Subcutaneous abdominal adipose tissue (tissue), 5 donors: ENCODE data around the gene SLX9.

ENCODE experiments used
- H3K27ac ChIP-seq: one replicate; pipeline ENCODE4 v1.7.0; 2013; ENCODE audit warnings: low read depth, mild to moderate bottlenecking, inconsistent platforms, low read length, moderate library complexity
- H3K27me3 ChIP-seq, 5 donors: one replicate each; pipeline ENCODE4 v1.7.0; 2013; ENCODE audit warnings: low read length in 5 of 5, inconsistent platforms in 1 of 5; ENCODE audit not compliant: control insufficient read depth in 5 of 5, insufficient read depth in 4 of 5
- H3K36me3 ChIP-seq, 5 donors: one replicate each; pipeline ENCODE4 v1.7.0; 2013; ENCODE audit warnings: low read length in 5 of 5; ENCODE audit not compliant: control insufficient read depth in 5 of 5, insufficient read depth in 5 of 5
- H3K4me1 ChIP-seq, 5 donors: one replicate each; pipeline ENCODE4 v1.7.0; 2013; ENCODE audit warnings: low read length in 5 of 5, mild to moderate bottlenecking in 3 of 5, moderate library complexity in 1 of 5; ENCODE audit not compliant: control insufficient read depth in 5 of 5, insufficient read depth in 5 of 5
- H3K4me3 ChIP-seq, 5 donors: one replicate each; pipeline ENCODE4 v1.7.0; 2013; ENCODE audit warnings: low read length in 5 of 5, low read depth in 1 of 5
- H3K9ac ChIP-seq, 5 donors: one replicate each; pipeline ENCODE4 v1.7.0; 2013; ENCODE audit warnings: low read length in 5 of 5, mild to moderate bottlenecking in 4 of 5, moderate library complexity in 3 of 5
- H3K9me3 ChIP-seq, 5 donors: one replicate each; pipeline ENCODE4 v1.7.0; 2013; ENCODE audit warnings: low read length in 5 of 5; ENCODE audit not compliant: control insufficient read depth in 5 of 5
- donor health status: healthy.
- donor health status: healthy.
- donor health status: healthy.
- donor health status: healthy.
- donor health status: healthy.

The SLX9 gene

GRCh38 chr21:44967082-44968047 lies 27.5 kb downstream of the SLX9 start:
- Histone ChIP-seq H3K4me3 (no peak overlapping the region), H3K27ac (peak overlapping the region; percentile 41), H3K9ac (peak overlapping the region in 1 of 5 donors; percentile 52), H3K4me1 (peaks cover 1 to 54% (median 36%) of the 10 kb centered on the region in 5 donors), H3K36me3 (peaks cover 0 to 21% (median 11%) of the 10 kb centered on the region in 5 donors), H3K27me3 (no peaks in the 10 kb centered on the region), H3K9me3 (no peaks in the 10 kb centered on the region)

- H3K4me1 ChIP-seq: peaks cover 1 to 47% (median 35%) of the 10 kb centered on the region in 5 donors
- no peaks in the 10 kb centered on the region for H3K9me3 ChIP-seq
- H3K9ac ChIP-seq: no peak overlapping the region
- peaks cover 0 to 31% (median 18%) of the 10 kb centered on the region in 5 donors for H3K36me3 ChIP-seq
- no peak overlapping the region for H3K4me3 ChIP-seq
- no peaks in the 10 kb centered on the region for H3K27me3 ChIP-seq
- no peak overlapping the region for H3K27ac ChIP-seq
Measured at GRCh38 chr21:44969066-44969670, 29.3 kb downstream of the SLX9 start.

- peaks cover 0 to 39% (median 23%) of the 10 kb centered on the region in 5 donors for H3K36me3 ChIP-seq
- peaks cover 1 to 47% (median 31%) of the 10 kb centered on the region in 5 donors for H3K4me1 ChIP-seq
- H3K9ac ChIP-seq: no peak overlapping the region
- no peaks in the 10 kb centered on the region for H3K9me3 ChIP-seq
- H3K4me3 ChIP-seq: no peak overlapping the region
- H3K27ac ChIP-seq: no peak overlapping the region
- no peaks in the 10 kb centered on the region for H3K27me3 ChIP-seq
Measured at GRCh38 chr21:44969931-44970755, 30.3 kb downstream of the SLX9 start.

- Histone ChIP-seq H3K27ac (no peak overlapping the region), H3K36me3 (peaks cover 0 to 46% (median 24%) of the 10 kb centered on the region in 5 donors), H3K4me1 (peaks cover 1 to 42% (median 24%) of the 10 kb centered on the region in 5 donors), H3K27me3 (no peaks in the 10 kb centered on the region), H3K9me3 (no peaks in the 10 kb centered on the region), H3K4me3 (no peak overlapping the region), H3K9ac (no peak overlapping the region)
Measured at GRCh38 chr21:44970766-44971671, 31.2 kb downstream of the SLX9 start.

DNA sequence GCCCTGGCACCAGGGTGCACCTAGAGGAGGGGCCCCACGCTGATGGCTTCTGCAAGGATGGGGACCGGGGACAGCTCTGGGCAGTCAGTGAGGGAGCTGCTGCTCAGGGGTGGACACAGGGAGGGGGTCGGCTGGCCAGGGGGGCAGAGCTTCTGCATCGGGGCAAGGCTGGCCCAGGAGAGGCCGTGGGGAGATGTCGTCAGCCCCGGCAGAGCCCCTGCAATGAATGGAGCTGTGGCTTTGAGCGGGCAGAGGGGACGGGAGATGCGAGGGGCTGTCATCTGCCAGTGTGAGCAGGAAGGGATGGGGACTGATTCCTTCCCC lies 31.8 kb downstream of the SLX9 start:
- H3K4me3 ChIP-seq: no peak overlapping the region
- no peak overlapping the region for H3K9ac ChIP-seq
- no peaks in the 10 kb centered on the region for H3K27me3 ChIP-seq
- H3K27ac ChIP-seq: no peak overlapping the region
- H3K36me3 ChIP-seq: peaks cover 0 to 48% (median 24%) of the 10 kb centered on the region in 5 donors
- H3K4me1 ChIP-seq: peaks cover 1 to 36% (median 18%) of the 10 kb centered on the region in 5 donors
- no peaks in the 10 kb centered on the region for H3K9me3 ChIP-seq

DNA sequence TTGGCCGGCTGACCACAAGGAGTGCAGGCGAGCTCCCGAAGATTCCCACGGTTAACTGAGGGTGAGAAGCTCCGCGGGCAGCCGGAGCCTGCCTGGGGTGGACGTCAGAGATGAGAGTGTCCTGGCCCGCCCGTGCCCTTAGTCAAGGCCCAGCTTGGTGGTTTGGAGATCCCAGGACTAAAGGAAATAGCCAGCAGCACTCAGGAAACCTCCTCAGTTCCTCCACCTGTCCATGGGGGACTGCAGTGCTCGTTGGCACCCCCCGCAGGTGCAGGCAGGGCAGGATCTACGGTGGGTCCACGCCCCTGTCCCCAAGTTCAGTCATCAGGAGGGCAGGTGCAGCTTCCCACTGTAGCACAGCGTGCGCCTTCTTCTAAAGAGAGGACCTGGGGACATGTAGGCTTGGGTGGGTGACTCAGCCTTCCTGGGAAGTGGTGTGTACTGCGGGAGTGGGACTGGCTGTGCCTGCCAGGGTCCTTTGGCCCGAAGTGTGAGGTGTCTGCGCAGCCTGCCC lies 32.5 kb downstream of the SLX9 start:
- Histone ChIP-seq H3K9me3 (no peaks in the 10 kb centered on the region), H3K36me3 (peaks cover 0 to 54% (median 30%) of the 10 kb centered on the region in 5 donors), H3K4me3 (no peak overlapping the region), H3K27ac (no peak overlapping the region), H3K9ac (no peak overlapping the region), H3K4me1 (peaks cover 1 to 29% (median 10%) of the 10 kb centered on the region in 5 donors), H3K27me3 (no peaks in the 10 kb centered on the region)

DNA sequence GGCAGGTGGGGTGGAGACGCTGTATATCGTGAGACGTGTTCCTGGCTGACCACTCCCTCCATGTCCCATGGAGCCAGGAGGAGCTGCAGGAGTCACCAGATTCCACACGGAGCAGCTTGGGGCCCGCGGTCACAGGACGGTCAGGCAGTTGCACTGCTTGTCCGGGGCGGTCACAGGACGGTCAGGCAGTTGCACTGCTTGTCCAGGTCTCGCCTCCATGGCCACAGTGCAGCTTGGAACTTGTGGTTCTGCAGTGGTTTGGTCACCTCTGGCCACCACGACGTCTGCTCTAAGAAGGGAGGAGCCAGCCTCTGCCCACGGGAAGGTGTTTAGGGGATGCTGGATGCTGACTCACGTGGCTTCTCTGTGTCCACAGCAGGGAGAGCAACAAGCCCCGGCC lies 33.0 kb downstream of the SLX9 start:
- Histone ChIP-seq H3K9ac (no peak overlapping the region), H3K9me3 (no peaks in the 10 kb centered on the region), H3K27me3 (no peaks in the 10 kb centered on the region), H3K36me3 (peaks cover 0 to 54% (median 27%) of the 10 kb centered on the region in 5 donors), H3K27ac (no peak overlapping the region), H3K4me1 (peaks cover 0 to 24% (median 6%) of the 10 kb centered on the region in 5 donors), H3K4me3 (no peak overlapping the region)

DNA sequence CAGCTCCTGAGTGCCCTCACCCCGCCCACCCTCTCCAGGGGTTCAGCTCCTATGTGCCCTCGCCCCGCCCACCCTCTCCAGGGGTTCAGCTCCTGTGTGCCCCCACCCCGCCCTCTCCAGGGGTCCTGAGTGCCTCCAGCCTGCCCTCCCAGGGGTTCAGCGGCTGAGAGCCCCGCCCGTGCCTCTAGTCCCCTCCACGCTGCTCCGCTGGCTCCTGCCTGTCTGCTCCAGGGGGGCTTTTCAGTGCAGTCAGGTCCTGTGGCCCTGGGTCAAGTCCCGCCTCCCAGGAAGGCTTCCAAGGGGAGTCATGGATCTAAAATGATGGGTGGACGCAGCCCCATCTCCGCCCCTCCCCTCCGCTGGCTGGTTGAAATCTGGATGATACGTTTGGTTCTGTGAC lies 33.8 kb downstream of the SLX9 start:
- no peak overlapping the region for H3K9ac ChIP-seq
- H3K4me3 ChIP-seq: no peak overlapping the region
- H3K27me3 ChIP-seq: no peaks in the 10 kb centered on the region
- H3K36me3 ChIP-seq: peaks cover 0 to 54% (median 27%) of the 10 kb centered on the region in 5 donors
- H3K9me3 ChIP-seq: no peaks in the 10 kb centered on the region
- no peak overlapping the region for H3K27ac ChIP-seq
- peaks cover 0 to 17% (median 3%) of the 10 kb centered on the region in 5 donors for H3K4me1 ChIP-seq

DNA sequence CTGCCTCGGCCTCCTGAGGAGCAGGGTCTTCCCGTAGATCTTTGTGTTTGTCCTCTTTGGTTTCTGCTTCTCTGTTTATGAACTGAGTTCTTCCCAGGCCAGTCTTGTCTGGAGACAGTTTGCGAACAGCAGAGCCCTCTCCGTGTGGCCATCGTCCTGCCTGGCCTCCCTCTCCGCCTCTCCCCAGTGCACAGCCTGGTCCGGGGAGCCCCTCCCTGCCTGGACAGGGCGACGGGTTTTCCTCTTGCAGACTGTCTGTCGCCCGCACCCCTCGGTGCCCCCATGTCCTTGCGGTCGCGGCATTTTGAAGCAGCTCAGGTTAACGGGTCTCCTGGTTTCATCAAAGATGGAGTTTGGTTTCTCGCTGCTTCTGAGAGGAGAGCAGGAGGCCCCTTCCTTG lies 34.8 kb downstream of the SLX9 start:
- no peaks in the 10 kb centered on the region for H3K27me3 ChIP-seq
- no peak overlapping the region for H3K9ac ChIP-seq
- peaks cover 0 to 8% (median 0%) of the 10 kb centered on the region in 5 donors for H3K4me1 ChIP-seq
- no peaks in the 10 kb centered on the region for H3K9me3 ChIP-seq
- H3K36me3 ChIP-seq: peaks cover 0 to 47% (median 23%) of the 10 kb centered on the region in 5 donors
- no peak overlapping the region for H3K27ac ChIP-seq
- no peak overlapping the region for H3K4me3 ChIP-seq
